ENCODE results near the gene TAF3. TPM values are rescaled to one million over a fixed set of nuclear protein-coding genes. Genes with fewer than 3 reads are reported as not detected.
A peak's percentile ranks its signal among the peaks of the same experiment; 100 is the strongest.

The TAF3 gene
- total RNA-seq, 1 donor, result 3.9 TPM

DNA sequence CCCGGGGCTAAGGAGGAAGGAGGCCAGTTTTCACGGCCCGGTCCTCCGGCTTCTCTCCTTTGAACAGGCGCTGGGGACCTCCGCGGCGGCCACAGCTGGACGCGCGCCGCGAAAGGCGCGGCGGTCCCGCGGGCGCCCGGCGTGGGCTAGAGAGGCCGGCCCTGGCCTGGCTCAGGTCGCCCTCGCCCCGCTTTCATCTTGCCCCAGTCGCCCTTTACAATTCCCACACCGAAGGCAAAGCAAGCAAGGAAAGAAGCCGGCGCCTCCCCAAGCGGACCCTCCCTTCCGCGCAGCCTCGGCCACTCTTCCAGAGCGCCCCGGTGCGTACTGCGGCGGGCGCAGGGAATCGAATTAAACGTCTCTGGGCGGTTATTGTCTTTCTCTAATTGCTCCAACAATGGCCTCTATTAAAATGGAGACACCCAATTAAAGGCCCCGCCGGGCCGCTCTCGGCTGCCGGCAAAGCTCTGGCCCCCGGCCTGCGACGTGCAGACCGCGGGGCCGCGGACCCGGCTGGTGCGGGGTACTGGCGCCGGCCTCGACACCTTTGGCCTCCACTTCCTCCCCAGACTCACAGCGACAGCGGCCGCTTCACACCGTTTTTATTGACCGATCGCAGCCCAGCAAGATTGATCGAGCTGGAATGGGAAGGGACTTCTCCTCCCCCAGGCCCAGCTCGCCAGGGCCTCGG, 231.7 kb downstream of the TAF3 start:
- H3K4me3 ChIP-seq (ENCODE audit: low read depth, low read length), result peak overlapping the region; percentile 45
- DNase-seq (ENCODE audit: low read depth), result no peak
- TF ChIP-seq, protein P1, sequence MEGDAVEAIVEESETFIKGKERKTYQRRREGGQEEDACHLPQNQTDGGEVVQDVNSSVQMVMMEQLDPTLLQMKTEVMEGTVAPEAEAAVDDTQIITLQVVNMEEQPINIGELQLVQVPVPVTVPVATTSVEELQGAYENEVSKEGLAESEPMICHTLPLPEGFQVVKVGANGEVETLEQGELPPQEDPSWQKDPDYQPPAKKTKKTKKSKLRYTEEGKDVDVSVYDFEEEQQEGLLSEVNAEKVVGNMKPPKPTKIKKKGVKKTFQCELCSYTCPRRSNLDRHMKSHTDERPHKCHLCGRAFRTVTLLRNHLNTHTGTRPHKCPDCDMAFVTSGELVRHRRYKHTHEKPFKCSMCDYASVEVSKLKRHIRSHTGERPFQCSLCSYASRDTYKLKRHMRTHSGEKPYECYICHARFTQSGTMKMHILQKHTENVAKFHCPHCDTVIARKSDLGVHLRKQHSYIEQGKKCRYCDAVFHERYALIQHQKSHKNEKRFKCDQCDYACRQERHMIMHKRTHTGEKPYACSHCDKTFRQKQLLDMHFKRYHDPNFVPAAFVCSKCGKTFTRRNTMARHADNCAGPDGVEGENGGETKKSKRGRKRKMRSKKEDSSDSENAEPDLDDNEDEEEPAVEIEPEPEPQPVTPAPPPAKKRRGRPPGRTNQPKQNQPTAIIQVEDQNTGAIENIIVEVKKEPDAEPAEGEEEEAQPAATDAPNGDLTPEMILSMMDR (IDR thresholded peaks at IDR 0.05; ENCODE audit: insufficient read depth, low read length), result no peak

DNA sequence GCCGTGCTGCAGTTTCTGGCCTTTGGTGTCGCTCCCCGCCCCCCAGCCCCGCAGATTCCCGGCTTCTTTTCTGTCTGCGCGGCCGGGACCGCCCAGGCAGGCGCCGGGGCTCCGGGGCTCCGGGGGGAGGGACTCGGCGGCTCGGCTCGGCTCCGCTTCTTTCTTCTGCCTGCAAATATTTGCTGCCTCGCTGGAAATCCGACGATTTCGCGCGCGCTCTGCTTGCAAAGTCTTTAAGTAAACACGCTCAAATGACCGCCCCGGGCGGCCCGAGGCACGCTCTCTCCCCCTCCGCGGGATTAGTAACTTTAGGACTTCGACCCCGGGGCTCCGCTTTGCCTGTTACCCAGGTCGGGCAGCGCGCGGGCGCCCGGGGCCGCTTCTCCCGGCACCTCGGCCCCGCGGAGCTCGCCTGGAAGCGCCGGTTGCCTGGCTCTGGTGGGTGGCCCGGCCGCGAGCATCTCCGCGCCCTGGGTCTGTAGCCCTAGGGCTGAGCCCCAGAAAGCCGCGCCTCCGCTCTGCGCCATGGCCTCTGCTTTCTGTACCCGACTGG, 232.3 kb downstream of the TAF3 start:
- DNase-seq (ENCODE audit: low read depth), result peak; percentile 34
- TF ChIP-seq, protein P1 (IDR thresholded peaks at IDR 0.05; ENCODE audit: insufficient read depth, low read length), result no peak
- peak overlapping the region; percentile 45 for H3K4me3 ChIP-seq (ENCODE audit: low read depth, low read length)

DNA sequence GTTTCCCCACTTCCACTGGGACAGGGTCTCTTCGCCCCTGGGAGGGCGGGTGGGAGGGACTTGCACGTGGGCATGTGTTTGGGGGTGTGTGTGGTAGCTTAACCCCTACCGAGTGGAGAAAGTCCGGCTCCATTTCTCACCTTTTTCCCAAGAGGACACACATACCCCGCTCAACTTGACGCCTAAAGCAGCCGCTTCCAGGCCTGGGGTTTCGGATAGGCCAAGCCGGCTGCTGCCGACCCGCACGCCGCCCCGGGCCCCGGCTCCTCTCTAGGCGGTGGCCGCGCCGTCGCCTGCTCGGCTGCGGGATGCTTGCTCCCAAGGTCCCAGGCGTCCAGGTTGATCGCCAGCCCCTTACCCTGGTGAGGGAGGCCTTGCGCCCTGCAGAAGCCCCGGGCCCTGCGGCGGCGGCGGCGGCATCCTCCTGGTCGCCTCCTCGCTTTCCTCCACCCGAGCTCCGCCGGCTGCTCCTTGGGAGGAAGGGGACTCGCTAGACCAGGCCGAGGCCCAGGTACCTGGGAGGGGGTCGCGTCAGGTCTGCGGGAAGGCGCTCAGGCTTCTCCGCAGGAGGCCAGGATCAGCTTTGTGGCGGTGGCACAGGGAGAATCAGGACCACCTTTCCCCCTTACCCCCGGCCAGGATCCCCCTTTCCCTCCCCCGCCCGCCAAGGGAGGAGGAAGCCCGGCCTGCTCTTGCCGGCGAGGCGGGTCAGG, 233.0 kb downstream of the TAF3 start:
- no peak for DNase-seq (ENCODE audit: low read depth)
- H3K4me3 ChIP-seq (ENCODE audit: low read depth, low read length), result no peak overlapping the region
- TF ChIP-seq, protein P1 (IDR thresholded peaks at IDR 0.05; ENCODE audit: insufficient read depth, low read length), result no peak

- no peak overlapping the region for H3K4me3 ChIP-seq (ENCODE audit: low read depth, low read length)
- TF ChIP-seq, protein P1 (IDR thresholded peaks at IDR 0.05; ENCODE audit: insufficient read depth, low read length), result no peak
- no peak for DNase-seq (ENCODE audit: low read depth)
These were observed 233.5 kb downstream of the TAF3 start for GRCh38 chr10:8051851-8052257.

GRCh38 chr10:8052341-8052955, 234.1 kb downstream of the TAF3 start:
- DNase-seq (ENCODE audit: low read depth), result no peak
- no peak overlapping the region for H3K4me3 ChIP-seq (ENCODE audit: low read depth, low read length)
- TF ChIP-seq, protein P1 (IDR thresholded peaks at IDR 0.05; ENCODE audit: insufficient read depth, low read length), result no peak

GRCh38 chr10:8052956-8053445, 234.7 kb downstream of the TAF3 start:
- peak overlapping the region; percentile 68 for H3K4me3 ChIP-seq (ENCODE audit: low read depth, low read length)
- TF ChIP-seq, protein P1 (IDR thresholded peaks at IDR 0.05; ENCODE audit: insufficient read depth, low read length), result no peak
- DNase-seq (ENCODE audit: low read depth), result no peak
